Measurements from ENCODE around the gene IGF2BP2.

DNA sequence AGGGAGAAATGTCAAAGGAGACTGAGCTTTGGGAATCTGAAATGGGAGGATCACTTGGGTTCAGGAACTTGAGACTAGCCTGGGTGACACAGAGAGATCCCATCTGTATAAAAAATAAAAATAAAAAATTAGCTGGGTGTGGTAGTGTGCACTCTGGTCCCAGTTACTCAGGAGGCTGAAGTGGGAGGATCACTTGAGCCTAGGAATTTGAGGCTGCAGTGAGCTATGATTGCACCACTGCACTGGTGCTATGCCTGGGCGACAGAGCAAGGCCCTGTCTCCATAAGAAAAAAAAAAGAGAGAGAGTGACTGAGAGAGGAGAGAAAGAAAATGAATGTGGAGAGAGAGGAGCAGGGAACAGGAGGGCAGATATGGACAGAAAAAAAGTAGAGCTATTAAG is 165.9 kb downstream of the IGF2BP2 start:
- TF ChIP-seq POLR2A (IDR thresholded peaks at IDR 0.05), result no peak
- TF ChIP-seq, protein P1, sequence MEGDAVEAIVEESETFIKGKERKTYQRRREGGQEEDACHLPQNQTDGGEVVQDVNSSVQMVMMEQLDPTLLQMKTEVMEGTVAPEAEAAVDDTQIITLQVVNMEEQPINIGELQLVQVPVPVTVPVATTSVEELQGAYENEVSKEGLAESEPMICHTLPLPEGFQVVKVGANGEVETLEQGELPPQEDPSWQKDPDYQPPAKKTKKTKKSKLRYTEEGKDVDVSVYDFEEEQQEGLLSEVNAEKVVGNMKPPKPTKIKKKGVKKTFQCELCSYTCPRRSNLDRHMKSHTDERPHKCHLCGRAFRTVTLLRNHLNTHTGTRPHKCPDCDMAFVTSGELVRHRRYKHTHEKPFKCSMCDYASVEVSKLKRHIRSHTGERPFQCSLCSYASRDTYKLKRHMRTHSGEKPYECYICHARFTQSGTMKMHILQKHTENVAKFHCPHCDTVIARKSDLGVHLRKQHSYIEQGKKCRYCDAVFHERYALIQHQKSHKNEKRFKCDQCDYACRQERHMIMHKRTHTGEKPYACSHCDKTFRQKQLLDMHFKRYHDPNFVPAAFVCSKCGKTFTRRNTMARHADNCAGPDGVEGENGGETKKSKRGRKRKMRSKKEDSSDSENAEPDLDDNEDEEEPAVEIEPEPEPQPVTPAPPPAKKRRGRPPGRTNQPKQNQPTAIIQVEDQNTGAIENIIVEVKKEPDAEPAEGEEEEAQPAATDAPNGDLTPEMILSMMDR (IDR thresholded peaks at IDR 0.05), result no peak
